CD4-positive, alpha-beta T cell treated with Interleukin-4 for 4 hours (primary cell): ENCODE measurements around the gene TNNT1.
A peak's percentile ranks its signal among the peaks of the same experiment; 100 is the strongest.

ENCODE experiments used
- DNase-seq: peaks from one replicate; pipeline ENCODE4 v3.0.0-alpha.2; 2020

Gene TNNT1

DNA sequence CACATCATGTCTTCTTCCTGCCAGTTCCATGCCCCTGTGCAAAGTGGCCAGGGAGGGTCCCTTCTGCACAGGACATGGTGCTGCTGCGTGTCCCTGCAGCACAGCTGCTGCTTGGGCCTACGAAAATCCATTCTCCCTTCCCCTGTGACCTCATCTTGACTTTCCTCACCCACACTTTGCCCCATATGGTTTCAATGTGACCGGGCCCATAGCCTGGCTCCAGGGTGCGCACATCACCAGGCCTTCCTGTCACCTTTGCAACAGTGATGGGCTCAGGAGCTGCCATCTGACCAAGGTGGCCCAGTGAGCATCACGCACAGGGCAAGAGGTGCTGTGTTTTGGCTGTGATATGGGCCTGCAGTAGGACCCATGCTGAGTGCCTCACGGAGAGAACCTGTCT lies 42.4 kb downstream of the TNNT1 start:
- DNase-seq, result no peak

DNA sequence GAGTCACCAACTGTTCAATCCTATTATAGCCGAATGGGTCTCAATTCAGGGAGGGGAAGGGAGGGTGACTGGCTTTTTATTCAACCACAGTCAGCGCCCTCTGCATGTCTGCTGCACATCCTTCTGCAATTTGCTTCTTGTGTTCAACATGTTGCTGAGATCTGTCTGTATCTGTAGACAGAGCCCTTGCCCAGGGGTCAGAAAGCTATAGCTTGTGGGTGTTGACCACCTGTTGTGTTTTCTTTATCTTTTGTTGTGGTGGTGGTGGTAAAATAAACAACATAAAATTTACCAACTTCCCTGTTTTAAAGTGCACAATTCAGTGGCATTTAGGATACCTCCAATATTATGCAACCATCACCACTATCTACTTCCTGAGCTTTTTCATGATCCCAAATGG lies 43.8 kb downstream of the TNNT1 start:
- DNase-seq, result no peak

DNA sequence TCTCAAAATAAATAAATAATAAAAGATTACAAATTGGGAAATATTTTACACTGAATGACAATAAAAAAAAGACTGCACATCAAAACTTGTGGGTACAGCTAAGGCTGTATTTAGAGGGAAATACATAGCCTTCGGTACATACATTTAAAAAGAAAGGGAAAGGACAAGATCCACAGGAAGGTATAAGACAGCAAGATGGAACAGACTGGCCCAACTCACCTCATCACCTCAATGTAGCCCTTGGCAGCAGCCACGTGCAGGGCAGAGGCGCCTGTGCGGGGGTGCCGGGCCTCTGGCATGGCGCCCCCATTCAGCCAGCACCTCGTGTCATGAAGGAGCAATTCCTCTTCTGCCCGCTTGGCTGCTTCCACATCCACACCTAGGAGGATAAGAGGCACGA lies 45.8 kb downstream of the TNNT1 start:
- DNase-seq, result no peak

DNA sequence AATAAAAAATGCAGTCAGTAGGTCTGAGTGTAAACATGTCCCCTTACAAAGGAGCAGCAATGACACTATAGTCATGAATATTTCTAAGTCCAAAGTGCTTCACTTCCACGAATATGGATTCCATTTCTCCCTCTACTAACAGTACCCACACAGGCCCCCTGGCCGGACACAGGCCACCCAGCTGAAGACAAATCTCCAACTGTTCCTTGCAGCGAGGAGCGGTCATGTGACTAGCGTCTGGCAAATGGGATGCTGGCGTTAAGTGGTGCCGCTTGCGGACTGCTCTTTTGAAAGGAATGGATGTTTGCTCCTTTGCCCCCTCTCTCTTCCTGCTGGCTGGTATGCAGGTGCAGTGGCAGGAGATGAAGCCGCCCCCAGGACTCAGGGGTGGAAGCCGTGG lies 47.7 kb downstream of the TNNT1 start:
- no peak for DNase-seq

DNA sequence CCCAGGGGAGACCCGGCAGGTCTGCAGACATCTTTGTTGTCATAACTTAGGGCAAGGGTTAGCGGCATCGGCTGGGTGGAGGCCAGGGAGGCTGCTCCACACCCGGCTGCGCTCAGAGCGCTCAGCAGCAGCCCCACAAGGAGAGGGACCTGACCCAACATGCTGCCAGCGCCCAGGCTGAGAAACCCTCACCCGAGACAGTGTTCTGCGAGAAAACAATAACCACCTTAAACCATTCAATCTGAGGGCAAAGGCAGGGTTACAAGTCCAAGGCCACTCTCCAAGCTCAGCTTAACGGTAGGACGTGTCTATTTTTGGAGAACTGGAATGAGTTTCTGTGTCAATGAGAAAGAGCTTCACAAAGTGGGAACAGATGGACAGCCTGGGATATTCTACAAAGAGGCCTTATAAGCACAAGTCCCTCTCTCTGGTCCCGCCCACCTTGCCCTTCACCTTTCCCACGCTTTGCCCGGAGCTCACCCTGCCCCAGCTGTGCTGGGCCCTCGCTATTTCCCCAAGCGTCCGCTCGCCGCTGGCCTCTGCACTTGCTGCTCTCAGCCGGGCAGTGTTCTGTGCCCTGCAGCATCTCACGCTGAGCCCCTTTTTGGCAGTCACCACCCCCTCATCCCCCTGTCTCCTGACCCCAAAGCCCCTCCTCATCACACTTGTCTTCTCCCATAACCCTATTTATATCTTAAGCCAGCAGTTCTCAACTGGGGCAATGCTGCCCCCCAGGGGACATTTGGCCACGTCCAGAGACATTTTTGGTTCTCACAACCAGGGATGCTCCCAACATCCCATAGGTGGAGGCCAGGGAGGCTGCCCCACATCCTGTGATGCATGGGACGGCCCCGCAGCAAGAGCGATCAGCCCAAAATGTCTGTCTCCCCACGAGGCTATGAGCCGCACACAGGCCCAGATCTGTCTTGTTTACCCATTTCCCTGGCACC lies 49.2 kb downstream of the TNNT1 start:
- DNase-seq, result no peak

DNA sequence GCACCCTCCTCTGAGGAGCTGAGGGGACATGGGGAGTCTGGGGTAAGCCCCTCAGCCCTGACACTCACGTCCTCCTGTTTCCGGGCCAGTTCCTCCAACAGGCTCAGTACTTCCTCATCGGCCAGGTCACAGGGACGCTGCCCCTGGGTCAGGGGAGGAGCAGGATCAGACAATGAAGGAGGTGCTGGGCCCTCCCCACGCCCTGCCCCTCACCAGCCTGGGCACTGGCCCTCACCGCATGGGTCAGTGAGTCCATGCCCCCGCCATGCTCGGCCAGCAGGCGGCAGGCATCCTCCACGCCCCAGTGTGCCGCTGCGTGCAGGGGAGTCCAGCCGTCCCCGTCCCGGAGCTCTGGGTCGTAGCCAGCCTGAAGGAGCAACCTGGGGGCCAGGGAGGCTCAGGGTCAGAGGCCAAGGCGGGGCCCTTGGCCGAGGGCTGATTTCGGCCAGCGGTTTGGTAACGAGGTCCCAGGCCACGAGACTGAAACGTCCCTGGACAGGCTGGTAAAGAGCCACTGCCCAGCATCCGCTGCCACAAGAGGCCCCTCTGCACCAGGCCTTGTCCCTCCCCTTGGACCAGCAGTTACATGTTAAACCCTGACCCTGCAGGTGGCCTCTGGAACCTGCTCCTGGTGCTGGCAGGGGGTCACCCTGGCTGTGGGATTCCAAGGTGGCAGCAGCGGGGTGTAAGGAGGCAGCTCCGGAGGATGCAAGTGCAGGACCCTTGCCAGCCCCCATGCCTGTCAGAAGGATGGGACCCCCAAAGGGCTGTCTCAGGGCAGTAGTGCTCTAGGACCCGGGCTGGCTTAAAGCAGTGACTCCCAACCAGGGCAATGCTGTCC lies 50.1 kb downstream of the TNNT1 start:
- no peak for DNase-seq

DNA sequence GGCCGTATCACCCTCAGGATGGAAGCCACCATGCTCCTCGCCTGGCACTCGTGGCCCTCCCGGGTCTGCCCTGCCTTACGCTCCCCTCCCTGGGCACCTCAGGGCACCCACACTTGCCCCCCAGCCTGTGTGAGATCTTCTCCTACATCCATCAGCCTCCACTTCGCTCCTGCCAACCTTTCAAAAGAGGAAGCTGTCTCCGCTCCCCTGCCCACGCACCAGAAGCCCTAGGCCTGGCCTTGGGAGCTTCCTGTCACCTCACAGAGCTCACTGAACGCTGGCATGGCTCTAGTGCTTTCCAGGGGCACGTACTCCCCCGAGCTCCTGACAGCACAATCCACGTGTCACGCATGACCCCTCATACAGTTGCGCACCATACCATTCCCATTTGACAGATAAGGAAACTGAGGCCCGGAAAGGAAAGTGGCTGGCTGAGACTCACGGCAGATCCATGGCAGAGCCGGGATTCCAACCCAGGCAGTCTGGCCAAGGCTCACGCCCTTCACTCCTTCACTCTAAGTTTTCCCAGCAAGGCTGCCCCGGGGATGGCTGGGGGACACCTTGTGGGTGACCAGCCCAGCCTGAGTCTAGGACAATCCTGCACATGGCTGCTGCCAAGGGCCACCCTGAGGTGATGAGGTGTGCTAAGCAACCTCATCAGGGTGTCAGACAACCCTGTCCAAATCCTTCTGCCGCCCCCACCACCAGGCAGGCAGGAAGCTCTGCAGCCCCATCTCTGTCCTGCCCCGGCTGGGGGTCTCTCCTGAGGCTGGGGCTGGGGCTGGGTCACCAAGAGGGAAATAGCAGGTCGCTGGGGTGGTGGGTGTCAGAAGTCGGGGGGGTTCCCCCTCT lies 50.9 kb downstream of the TNNT1 start:
- no peak for DNase-seq

DNA sequence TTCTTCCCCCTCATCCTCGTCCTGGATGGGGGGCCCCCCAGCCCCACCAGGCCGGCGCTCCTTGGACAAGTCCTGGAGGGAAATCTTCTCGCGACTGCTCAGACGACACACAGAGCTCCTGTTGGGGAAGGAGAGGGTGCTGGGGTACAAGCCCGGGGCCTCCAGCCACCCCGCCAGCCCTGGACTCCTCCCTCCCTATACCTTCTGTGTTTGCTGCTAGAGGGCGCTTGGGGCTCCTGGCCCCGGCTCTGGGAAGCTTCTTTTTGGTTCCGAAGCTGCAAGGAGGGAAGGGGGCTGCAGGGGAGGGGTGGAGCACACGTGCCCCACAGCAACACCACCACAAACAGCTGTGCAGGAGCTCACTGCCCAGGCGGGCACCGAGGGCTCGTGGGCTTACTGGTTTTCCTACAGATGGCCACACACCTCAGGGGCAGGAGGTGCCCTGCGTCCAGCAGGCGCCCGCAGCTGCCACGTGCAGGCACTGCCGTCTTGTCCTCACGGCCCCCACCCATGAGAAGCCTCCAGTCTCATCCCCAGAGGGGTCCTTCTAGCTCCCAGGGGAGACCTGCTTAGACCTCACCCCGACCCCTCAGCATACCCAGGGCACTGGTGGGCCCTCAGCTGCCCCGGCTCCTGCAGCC lies 52.8 kb downstream of the TNNT1 start:
- no peak for DNase-seq

DNA sequence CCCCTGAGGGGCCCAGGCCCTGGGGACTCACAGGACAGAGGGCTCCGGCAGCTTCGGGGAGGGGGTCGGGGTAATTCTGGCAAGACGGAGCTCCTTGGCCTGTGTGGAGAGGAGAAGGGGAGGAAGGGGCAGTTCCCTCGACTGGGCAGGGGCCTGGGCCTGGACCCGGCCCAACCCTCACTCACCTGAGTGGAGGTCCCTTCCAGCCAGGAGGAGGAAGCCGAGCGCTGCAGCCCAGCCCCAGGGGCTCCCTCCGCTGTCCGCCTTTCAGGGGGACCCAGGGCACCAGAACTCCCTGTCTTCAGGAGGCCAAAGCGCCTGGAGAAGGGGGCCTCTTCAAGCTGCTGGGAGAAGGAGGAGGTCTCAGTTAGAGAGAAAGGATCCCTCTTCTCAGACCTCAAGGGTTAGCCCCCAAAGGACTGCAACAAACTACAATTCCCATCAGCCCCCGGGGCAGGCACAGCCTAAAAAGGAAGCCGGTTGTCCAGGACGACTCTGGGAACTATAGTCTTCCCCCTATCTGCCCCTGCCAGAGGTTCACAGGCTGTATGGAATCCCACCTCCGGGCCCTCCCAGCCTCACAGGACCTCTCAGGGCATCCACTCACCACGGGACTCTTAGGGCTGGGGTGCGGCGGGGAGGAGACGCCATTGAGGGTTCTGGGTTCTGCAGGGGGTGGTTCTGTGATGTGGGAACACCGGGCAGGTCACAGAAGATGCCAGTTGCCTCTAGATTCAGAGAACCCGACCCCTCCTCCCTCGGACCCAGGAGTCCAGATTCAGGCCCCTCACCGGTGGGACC lies 53.5 kb downstream of the TNNT1 start:
- no peak for DNase-seq

DNA sequence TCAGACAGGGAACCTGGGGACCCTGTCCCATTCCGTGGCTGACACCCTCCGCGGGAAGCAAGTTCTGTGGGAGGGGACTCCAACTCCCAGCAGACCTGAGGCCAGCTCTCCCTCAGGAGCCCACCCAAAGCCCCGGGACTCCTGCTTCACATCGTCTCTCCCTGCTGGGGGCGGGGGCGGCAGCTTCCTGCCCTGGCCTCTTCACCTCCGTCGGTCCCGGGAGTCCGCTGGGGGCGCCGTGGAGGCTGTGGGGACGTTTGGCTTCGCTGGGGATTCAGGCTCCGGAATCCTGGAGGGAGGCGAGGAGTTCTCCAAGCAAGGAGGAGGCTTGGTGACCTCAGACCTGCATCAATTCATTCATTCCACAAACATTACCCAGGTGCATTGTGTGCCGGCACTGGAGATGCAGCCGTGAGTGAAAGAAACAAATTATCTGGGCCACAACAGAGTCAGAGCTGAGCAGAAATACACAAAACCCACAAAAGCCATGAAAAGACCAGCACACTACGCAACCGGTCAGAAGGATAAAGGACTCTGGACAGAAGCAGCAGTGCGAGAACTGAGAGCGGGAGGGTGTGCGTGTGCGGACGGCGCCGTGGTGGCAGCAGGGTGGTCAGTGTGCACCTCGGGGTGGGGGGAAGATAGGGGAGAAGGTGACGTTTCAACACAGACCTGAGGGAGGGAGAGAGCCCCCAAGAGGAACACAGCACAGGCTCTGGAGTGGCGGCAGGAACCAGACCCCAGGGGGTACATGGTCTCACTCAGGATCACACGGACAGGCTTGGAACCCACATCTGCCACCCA lies 54.3 kb downstream of the TNNT1 start:
- no peak for DNase-seq

DNA sequence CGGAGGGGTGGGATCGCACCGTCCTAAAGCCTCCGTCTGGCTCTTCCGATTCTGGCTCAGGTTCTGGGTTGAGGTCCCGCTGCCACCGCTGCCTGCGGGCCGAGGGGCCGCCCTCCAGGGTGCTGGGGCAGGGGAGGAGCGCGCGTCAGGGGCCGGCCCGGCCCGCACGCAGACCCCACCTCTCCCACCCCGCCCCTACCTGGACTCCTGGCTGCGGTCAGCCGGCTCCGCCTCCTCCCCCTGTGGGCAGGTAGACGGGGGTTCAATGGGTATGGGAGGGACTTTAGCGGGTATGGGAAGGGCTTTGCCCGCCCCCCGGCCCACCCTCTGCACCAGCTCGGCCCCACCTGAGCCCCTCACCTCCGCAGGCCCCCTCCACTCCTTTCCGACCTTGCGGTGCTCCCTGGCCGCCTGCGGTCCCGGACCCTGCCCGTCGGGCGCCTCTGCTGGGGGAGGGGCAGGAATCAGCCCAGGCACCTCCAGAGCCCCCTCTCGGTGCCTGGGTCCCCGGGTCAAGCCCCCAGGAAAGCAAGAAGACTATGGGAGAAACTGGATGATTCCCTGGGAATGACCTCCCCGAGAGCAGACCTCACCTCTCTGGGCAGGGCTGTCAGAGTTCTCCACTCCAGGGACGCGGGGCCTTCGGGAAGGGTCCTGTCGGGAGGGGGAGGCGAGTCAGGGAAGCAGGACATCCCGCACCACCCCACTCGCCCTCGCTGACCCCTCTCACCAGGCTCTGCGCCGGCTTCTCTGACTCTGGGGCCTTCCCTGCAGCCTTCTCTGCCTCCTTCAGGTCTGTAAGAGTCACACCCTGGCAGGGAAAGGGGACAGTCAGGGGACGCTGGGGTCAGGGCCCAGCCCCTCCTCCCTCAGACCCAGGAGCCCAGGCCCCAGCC lies 56.3 kb downstream of the TNNT1 start:
- DNase-seq, result no peak

DNA sequence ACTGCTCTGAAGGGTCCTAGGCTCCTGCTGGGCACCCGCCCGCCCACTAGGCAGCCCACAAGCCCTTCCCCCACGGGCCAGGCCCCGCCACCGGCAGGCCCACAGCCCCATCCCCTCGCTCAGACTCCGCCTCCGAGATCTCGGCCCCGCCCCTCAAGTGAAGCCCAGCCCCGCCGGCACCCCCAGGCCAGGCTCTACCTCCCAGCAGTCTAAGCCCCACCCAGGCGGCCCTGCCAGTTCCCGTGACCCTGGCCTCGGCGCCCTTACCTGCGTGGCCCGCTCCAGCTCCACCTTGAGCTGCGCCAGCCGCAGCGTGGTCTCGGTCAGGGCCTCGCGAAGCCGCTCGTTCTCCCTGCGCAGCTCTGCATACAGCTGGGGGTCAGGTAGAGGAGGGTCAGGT lies 57.1 kb downstream of the TNNT1 start:
- no peak for DNase-seq

DNA sequence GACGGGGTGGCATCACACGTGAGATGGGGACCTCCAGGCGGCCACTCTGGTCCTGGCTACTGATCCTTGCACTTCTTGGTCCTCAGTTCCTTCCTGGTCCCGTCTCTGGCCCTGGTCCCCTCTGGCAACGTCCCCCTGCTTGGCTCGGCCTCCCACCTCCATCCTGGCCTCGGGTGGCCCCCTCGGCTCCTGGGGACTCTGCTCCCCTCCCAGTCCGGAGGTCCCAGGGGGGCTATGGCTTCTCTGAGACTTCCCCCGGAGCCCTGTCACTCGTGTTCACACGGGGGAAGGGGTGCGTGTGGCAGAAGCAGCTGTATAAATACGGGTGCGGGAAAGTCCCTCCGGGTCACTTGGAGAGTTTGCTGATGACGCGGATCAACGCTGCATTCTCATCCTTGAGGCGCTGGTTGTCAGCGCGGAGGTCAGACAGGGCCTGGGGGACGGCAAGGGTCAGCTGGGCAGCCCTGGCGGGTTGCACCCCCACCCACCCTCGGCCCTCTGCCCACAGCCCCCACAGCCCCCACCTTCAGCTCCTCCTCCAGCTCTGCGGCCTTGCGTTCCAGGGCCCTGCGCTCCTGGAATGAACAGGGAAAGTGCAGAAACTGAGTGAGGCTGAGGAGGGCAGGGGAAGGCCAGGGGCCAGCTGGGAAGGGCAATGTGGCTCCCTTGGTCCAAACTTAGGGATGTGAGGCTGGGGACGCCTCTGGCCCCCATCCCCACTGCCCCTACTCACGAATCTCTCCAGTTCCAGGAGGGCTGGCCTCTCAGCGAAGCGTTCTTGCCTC lies 57.7 kb downstream of the TNNT1 start:
- DNase-seq, result no peak

DNA sequence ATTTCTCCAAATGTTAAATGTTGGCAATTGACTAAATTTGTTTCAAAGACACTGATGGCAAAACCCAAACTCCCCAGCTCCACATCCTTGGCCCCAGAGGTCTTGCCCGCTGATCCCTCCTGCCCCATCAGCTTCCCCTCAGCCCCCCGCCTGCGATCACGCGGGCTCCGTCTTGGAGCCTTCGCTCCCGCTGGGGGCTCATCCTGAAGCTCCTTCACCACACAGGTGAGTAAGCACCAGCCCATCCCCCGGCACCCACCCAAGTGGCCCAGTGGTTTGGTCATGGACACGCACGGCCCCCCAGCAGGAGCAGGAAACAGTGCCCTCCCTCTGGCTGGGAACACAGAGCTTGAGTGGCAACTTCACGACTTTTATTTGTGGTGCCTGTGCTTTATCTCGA lies 58.4 kb downstream of the TNNT1 start:
- no peak for DNase-seq

DNA sequence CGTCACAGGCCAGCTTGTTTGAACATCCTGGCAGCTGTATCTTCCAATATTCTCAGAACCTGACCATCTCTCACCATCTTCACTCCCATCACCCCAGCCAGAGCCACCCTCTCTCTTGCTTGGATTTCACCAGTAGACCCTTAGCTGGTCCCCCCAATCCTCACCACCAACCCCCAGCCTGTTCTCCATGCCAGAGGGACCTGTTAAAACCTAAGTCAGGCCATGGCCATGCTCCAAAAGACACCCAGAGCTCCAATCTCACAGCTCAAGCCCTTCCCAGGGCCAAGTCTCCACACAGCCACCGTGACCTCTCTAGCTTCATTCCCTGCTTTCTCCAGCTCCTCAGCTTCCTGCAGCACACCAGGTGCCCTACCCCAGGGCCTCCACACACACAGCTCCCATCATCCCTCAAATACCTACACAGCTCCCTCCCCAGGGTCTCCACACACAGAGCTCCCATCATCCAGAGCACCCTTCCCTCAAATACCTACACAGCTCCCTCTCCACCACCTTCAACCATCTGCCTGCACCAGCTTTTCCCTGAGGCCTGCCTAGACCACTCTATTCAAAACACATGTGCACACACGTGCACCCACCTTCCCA lies 59.6 kb downstream of the TNNT1 start:
- DNase-seq, result no peak

DNA sequence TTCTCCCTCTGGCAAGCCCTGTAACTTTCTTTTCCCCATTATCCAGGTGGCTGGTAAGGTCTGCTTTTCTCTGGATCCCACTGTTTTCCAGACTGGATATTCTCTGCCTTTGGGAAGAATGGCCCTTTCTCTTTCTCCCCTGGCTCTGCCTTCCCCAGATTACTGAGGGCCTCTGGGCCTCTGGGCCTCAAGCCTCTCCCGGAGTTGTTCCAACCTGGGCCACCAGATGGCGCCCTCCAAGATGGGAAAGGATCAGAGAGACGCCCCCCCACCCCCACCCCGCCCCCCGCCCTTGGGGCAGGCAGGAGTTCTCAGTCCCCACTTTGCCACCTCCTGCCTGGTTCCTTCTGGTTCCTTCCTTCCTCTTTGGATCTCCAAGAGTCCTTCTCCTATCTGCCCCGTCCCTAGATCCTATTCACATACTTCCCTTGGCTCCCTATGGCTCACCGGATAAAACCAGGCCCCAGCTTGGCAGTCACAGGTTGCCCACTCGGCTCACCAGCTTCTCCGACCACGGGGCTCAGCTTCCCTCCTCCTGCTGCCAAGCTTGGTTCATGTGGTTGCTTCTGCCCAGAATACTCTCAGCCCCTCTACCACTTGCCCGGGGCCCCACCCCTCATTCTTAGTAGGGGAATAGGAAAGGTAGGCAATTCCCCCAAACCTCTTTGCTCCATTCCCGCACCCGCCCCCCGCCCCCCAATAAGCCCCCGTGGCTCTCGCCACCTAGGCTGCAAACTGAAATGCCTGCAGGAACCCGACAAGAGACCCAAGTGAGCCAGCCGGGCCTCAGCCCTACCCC lies 60.3 kb downstream of the TNNT1 start:
- peak; percentile 62 for DNase-seq

DNA sequence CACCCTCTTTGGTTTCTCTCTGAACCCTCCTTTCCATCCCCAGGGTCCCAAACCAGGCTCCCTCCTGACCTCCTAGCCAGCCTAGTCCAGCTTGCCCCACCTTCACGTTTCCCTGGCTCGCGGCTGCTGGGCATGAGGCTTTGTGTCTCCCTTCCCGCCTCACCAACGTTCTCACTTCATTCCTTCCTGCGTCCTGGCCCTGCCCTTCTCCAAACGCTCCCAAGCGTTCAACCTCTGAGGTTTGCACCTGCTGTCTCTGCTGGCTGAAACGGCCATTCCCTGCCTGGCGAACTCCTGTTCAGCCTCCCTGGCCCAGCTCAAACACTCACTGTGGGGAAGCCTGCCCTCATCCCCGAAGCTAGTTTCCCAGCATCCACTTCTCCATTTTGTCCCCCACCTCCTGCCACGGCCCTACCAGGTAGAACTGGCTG lies 61.0 kb downstream of the TNNT1 start:
- no peak for DNase-seq

DNA sequence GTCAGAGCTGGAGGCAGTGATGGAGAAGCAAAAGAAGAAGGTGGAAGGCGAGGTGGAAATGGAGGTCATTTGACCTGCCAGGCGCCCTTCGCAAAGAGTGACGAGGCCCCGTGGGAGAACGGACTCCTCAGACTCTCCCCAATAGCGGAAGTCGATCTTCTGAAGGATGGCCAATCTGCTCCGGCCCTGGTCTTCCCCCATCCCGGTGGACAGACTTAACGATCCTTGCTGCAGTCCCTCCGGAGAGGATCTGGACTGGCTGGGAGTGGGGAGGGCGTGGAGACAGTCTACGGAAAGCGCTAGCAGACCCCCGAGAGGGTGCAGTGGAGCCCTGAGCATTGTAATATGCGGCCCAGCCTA lies 61.5 kb downstream of the TNNT1 start:
- no peak for DNase-seq
